ENCODE measurements around the gene CIB2.

Gene CIB2

DNA sequence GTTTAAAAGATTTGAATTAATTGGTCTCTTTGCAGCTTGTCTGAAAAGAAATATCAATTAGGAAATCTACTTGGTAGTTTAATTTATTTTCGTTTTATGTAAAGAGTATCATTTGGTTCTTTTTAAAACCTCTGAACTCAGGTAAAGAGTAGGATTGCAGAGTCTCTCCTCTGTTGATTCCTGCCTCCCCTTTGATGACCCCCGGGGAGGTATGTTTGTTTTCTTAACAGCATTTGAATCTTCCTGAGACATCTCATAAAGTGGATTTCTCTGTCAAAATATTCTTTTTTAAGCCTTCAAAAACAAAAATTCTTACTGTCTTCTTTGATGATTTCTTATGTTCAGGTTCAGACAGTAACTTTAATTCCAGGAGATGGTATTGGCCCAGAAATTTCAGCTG, 26.0 kb upstream of the CIB2 start:
- no peak for TF ChIP-seq POLR2AphosphoS5 (IDR thresholded peaks at IDR 0.05; ENCODE audit: low read depth, low read length)
- TF ChIP-seq FOXP2 (optimal IDR thresholded peaks at IDR 0.05; ENCODE audit: borderline replicate concordance, extremely low read depth, extremely low read length, insufficient read depth) = no peak
- TF ChIP-seq, protein P1, sequence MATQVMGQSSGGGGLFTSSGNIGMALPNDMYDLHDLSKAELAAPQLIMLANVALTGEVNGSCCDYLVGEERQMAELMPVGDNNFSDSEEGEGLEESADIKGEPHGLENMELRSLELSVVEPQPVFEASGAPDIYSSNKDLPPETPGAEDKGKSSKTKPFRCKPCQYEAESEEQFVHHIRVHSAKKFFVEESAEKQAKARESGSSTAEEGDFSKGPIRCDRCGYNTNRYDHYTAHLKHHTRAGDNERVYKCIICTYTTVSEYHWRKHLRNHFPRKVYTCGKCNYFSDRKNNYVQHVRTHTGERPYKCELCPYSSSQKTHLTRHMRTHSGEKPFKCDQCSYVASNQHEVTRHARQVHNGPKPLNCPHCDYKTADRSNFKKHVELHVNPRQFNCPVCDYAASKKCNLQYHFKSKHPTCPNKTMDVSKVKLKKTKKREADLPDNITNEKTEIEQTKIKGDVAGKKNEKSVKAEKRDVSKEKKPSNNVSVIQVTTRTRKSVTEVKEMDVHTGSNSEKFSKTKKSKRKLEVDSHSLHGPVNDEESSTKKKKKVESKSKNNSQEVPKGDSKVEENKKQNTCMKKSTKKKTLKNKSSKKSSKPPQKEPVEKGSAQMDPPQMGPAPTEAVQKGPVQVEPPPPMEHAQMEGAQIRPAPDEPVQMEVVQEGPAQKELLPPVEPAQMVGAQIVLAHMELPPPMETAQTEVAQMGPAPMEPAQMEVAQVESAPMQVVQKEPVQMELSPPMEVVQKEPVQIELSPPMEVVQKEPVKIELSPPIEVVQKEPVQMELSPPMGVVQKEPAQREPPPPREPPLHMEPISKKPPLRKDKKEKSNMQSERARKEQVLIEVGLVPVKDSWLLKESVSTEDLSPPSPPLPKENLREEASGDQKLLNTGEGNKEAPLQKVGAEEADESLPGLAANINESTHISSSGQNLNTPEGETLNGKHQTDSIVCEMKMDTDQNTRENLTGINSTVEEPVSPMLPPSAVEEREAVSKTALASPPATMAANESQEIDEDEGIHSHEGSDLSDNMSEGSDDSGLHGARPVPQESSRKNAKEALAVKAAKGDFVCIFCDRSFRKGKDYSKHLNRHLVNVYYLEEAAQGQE (IDR thresholded peaks at IDR 0.05; ENCODE audit: insufficient read depth in 1 of 2, low read depth in 2 of 2, low read length in 2 of 2) = no peak
- no peak for TF ChIP-seq SIN3A (IDR thresholded peaks at IDR 0.05; ENCODE audit: borderline replicate concordance, insufficient read depth, low read length)
- no peak for TF ChIP-seq TAF1 (IDR thresholded peaks at IDR 0.05; ENCODE audit: borderline replicate concordance, insufficient read depth, low read length)

DNA sequence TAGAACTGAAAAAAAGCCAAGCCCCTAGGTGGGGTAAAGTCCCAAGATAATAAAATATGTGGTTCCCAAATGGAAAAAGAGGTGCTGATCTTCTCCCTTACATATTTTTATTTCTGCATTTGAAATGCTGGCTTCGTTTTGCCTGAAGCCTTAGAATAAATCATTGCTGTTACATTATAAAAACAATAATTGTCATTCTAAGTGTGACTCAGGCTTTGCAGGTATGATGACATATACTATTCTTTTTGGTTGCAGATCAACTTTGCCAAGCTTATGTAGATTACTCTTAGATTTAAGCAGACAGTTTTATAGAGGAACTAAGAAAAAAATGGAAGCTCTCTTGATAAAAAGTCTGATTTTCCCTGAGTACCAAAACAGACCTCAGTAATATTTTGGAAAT, 25.4 kb upstream of the CIB2 start:
- TF ChIP-seq, protein P1 (IDR thresholded peaks at IDR 0.05; ENCODE audit: insufficient read depth in 1 of 2, low read depth in 2 of 2, low read length in 2 of 2) = no peak
- TF ChIP-seq TAF1 (IDR thresholded peaks at IDR 0.05; ENCODE audit: borderline replicate concordance, insufficient read depth, low read length) (no peak), SIN3A (IDR thresholded peaks at IDR 0.05; ENCODE audit: borderline replicate concordance, insufficient read depth, low read length) (no peak), FOXP2 (optimal IDR thresholded peaks at IDR 0.05; ENCODE audit: borderline replicate concordance, extremely low read depth, extremely low read length, insufficient read depth) (no peak), POLR2AphosphoS5 (IDR thresholded peaks at IDR 0.05; ENCODE audit: low read depth, low read length) (no peak)

DNA sequence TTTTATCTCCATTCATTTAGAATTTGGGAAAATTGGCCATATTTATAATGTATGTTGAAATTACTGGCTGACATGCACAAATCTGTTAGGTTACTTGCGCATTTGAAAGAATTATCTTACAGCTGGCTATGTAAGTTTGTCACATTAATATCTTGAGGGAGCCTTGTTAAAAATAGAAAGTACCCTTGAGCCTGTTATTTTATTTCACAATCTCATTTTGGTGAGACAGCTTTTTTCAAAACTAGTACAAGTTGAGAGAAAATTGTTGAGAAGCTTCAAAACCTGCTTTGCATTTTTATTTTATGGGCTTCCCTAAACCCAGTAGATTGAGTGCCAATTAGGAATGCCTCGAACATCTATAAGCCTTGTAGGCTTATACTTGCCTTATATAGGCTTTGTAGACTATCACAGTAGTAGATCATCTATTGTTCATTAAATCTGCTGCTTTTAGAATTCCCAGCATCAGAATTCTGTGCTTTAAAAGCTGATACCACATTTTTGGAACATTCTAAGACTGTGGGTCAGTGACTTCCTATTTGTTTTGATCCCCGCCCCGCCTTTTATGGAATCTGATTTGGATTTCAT, 24.2 kb upstream of the CIB2 start:
- TF ChIP-seq FOXP2 (optimal IDR thresholded peaks at IDR 0.05; ENCODE audit: borderline replicate concordance, extremely low read depth, extremely low read length, insufficient read depth) (no peak), SIN3A (IDR thresholded peaks at IDR 0.05; ENCODE audit: borderline replicate concordance, insufficient read depth, low read length) (no peak), POLR2AphosphoS5 (IDR thresholded peaks at IDR 0.05; ENCODE audit: low read depth, low read length) (no peak), TAF1 (IDR thresholded peaks at IDR 0.05; ENCODE audit: borderline replicate concordance, insufficient read depth, low read length) (no peak)
- TF ChIP-seq, protein P1 (IDR thresholded peaks at IDR 0.05; ENCODE audit: insufficient read depth in 1 of 2, low read depth in 2 of 2, low read length in 2 of 2) = no peak

DNA sequence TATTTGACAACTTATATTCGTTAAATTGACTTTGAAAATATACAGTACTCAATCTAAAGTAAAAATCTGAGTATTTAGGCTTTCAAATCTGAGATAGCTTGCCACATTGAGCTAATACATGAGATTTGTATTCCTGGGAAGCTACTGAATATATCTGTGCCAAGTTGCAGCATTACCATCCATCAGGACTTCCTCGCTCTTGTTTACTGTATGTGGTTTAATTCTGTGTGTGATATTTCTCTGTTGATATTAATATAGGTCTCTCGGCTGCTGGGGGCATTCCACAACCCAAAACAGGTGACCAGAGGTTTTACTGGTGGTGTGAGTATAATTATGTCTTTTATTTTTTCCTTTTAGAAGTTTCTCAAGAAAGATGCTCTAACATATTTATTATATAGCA, 23.7 kb upstream of the CIB2 start:
- TF ChIP-seq SIN3A (IDR thresholded peaks at IDR 0.05; ENCODE audit: borderline replicate concordance, insufficient read depth, low read length) = no peak
- no peak for TF ChIP-seq POLR2AphosphoS5 (IDR thresholded peaks at IDR 0.05; ENCODE audit: low read depth, low read length)
- TF ChIP-seq TAF1 (IDR thresholded peaks at IDR 0.05; ENCODE audit: borderline replicate concordance, insufficient read depth, low read length) = no peak
- TF ChIP-seq, protein P1 (IDR thresholded peaks at IDR 0.05; ENCODE audit: insufficient read depth in 1 of 2, low read depth in 2 of 2, low read length in 2 of 2) = no peak
- no peak for TF ChIP-seq FOXP2 (optimal IDR thresholded peaks at IDR 0.05; ENCODE audit: borderline replicate concordance, extremely low read depth, extremely low read length, insufficient read depth)

All from PFSK-1 (cell line).